ENCODE results near the gene FXN. TPM values are rescaled to one million over a fixed set of nuclear protein-coding genes. Genes with fewer than 3 reads are reported as not detected.

Gene FXN
- total RNA-seq, 1 experiment from 2014 or later = 24.1 TPM

GRCh38 chr9:69122549-69123141, 87.1 kb downstream of the FXN start (continued):
- TF ChIP-seq, protein P1, sequence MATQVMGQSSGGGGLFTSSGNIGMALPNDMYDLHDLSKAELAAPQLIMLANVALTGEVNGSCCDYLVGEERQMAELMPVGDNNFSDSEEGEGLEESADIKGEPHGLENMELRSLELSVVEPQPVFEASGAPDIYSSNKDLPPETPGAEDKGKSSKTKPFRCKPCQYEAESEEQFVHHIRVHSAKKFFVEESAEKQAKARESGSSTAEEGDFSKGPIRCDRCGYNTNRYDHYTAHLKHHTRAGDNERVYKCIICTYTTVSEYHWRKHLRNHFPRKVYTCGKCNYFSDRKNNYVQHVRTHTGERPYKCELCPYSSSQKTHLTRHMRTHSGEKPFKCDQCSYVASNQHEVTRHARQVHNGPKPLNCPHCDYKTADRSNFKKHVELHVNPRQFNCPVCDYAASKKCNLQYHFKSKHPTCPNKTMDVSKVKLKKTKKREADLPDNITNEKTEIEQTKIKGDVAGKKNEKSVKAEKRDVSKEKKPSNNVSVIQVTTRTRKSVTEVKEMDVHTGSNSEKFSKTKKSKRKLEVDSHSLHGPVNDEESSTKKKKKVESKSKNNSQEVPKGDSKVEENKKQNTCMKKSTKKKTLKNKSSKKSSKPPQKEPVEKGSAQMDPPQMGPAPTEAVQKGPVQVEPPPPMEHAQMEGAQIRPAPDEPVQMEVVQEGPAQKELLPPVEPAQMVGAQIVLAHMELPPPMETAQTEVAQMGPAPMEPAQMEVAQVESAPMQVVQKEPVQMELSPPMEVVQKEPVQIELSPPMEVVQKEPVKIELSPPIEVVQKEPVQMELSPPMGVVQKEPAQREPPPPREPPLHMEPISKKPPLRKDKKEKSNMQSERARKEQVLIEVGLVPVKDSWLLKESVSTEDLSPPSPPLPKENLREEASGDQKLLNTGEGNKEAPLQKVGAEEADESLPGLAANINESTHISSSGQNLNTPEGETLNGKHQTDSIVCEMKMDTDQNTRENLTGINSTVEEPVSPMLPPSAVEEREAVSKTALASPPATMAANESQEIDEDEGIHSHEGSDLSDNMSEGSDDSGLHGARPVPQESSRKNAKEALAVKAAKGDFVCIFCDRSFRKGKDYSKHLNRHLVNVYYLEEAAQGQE (IDR thresholded peaks at IDR 0.05; ENCODE audit: low read depth) = no peak

DNA sequence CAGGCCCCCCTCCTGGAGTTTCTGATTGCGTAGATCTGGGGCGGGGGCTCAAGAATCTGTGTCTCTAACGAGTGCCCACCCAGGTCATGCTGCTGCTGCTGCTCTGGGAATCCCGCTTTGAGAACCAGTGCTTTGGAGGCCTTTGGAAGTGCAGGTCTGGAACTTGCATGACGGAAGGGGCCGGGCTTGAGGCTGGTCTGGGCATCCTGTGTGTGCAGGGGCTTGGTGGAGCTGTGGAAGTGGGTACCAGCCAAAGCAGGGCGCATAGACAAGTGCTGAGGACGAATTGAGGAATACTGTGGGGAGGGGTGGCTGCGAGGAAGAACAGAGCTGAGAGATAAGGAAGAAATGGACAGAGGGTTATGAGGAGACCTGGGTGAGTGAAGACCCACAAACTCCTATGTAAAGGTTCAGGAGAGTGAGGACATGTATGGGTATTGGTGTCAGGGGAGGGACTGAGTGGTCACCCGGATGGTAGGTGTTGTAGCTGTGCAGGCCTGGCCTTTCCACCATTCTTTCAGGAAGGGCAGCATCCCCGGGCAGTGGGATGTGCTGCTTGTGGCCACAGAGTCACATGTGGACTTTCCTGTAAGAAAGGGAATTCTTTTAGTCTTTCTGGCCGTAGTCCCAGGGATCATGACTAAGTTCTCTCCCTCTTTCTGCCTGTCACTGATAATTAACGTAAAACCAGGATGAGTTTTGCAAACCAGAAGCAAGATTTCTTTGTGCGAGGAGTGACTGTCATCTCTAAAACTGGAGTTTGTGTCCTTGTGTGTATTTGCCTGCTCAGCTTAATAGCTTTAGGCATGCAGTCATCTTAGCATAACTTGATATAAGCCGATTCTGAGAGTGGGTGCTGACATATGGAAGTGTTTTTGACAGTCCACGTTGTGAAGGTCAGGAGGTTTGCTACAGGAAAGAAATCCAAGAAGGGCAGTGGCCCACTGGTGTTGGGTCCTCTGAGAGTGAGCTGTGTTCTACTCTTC, 95.2 kb downstream of the FXN start:
- no peaks in the 10 kb centered on the region for H3K9me3 ChIP-seq (ENCODE audit: control insufficient read depth in 1 of 2, insufficient read depth in 1 of 2, low read depth in 1 of 2, low read length in 2 of 2)
- ATAC-seq (no peak), DNase-seq (ENCODE audit: low read depth, low spot score) (no peak)
- intact Hi-C loops (cut with micrococcal nuclease) = no loop called here
- H3K4me2 ChIP-seq (ENCODE audit: low read length) = no peak overlapping the region
- no peak overlapping the region for H2AFZ ChIP-seq (ENCODE audit: low read depth, low read length, poor library complexity, severe bottlenecking)
- no TSS peak for BruUV-seq (replicated peaks)
- H3K36me3 ChIP-seq (ENCODE audit: control insufficient read depth in 1 of 2, insufficient read depth in 2 of 2, low read length in 2 of 2) = no peaks in the 10 kb centered on the region
- CTCF ChIA-PET = interaction anchor here (0.7 kb wide), 1 partner anchor 27 kb away, joined by 3 read pairs; no protein-coding TSS in a partner anchor
- peaks cover 45% of the 10 kb centered on the region for H3K79me2 ChIP-seq (ENCODE audit: insufficient read depth, low read length)
- H3K9ac ChIP-seq (ENCODE audit: low read length) = no peak overlapping the region
- no peaks in the 10 kb centered on the region for H3K9me2 ChIP-seq (ENCODE audit: insufficient read depth)
- POLR2A ChIA-PET = interaction anchor here (0.7 kb wide), 1 partner anchor 9 kb away, joined by 5 read pairs; no protein-coding TSS in a partner anchor
- H4K20me1 ChIP-seq (ENCODE audit: insufficient read depth) = no peaks in the 10 kb centered on the region
- no peaks in the 10 kb centered on the region for H3K27me3 ChIP-seq (ENCODE audit: insufficient read depth, low read length)
- RAD21 ChIA-PET (ENCODE audit: low non-redundant PET in 1 of 2, low total read pairs in 2 of 2, uncharacterized antibody in 2 of 2, unreplicated experiment in 2 of 2) = no interaction called here
- no peak overlapping the region for H3K27ac ChIP-seq (ENCODE audit: low read depth, low read length)
- H3K4me3 ChIP-seq (replicated peaks in 1 of 2; ENCODE audit: low read depth in 1 of 2, low read length in 2 of 2) = no peak overlapping the region
- H3K4me1 ChIP-seq (ENCODE audit: control insufficient read depth in 1 of 2, insufficient read depth in 2 of 2, low read length in 2 of 2) = peaks cover 0 to 12% of the 10 kb centered on the region in 2 experiments; a peak in 3 of 4 replicates
- TF ChIP-seq POLR2AphosphoS5 (IDR thresholded peaks at IDR 0.05; ENCODE audit: low read depth, low read length) (no peak), CEBPB (IDR thresholded peaks at IDR 0.05; ENCODE audit: low read depth) (no peak)

Data from HCT116 (cell line).